Hepatocyte (in vitro differentiated cells): ENCODE measurements around the gene TRPC3. TPM values are rescaled to one million over a fixed set of nuclear protein-coding genes. Genes with fewer than 3 reads are reported as not detected.

ENCODE experiments used
- polyA plus RNA-seq: library from polyadenylated mRNA; unstranded; fragments of >200 nt; fragmentation: Nextera tagmentation; extraction: Ambion mirVana; gene quantifications from 2 replicates; pipeline ENCODE4 v1.2.1, GENCODE V29; 2016
- total RNA-seq: library from RNA; depleted of rRNA; stranded (reverse); fragments of >200 nt; gene quantifications from 2 replicates; pipeline ENCODE4 v1.2.3, GENCODE V29; 2014

TRPC3 gene
- total and polyA plus RNA-seq, 2 experiments from 2014 or later: 1.9 to 2.2 TPM

Other genes starting within 250 kb of the TRPC3 start
- 0.08 TPM in 1 of 2 replicates, not detected in the other for gene SMIM43, start 186.9 kb downstream of the TRPC3 start, total RNA-seq
- gene SMIM43, start 186.9 kb downstream of the TRPC3 start, polyA plus RNA-seq: 0.95 TPM in 1 of 2 replicates, not detected in the other
- gene EXOSC9, start 150.7 kb downstream of the TRPC3 start, total RNA-seq: 20.1 and 23.1 TPM in 2 replicates
- gene EXOSC9, start 150.7 kb downstream of the TRPC3 start, polyA plus RNA-seq: 14.4 and 15.4 TPM in 2 replicates
- 15.3 and 21.6 TPM in 2 replicates for gene CCNA2, start 128.2 kb downstream of the TRPC3 start, total RNA-seq
- gene CCNA2, start 128.2 kb downstream of the TRPC3 start, polyA plus RNA-seq: 7.4 and 15.1 TPM in 2 replicates
- 9.5 and 12.4 TPM in 2 replicates for gene BBS7, start 81.6 kb downstream of the TRPC3 start, total RNA-seq
- 11.9 and 12.1 TPM in 2 replicates for gene BBS7, start 81.6 kb downstream of the TRPC3 start, polyA plus RNA-seq
- 70.2 and 82.3 TPM in 2 replicates for gene BLTP1, start 200.3 kb upstream of the TRPC3 start, total RNA-seq
- 7.7 and 10.2 TPM in 2 replicates for gene BLTP1, start 200.3 kb upstream of the TRPC3 start, polyA plus RNA-seq